A549 (cell line): ENCODE measurements around the gene TAF3. TPM values are rescaled to one million over a fixed set of nuclear protein-coding genes. Genes with fewer than 3 reads are reported as not detected.
A peak's percentile ranks its signal among the peaks of the same experiment; 100 is the strongest.

Source experiments
- ATAC-seq, 2 experiments: fragments of 200-7000 bp in 1 of 2; fragments of >200 bp in 1 of 2; cut with Nextera tagmentation in 1 of 2; cut with Tn5 transposase in 1 of 2; 3 replicates each; pipeline versions ENCODE4 v1.8.0 to v1.9.1; 2018 to 2020; ENCODE audit warnings: mild to moderate bottlenecking in 1 of 2, moderate library complexity in 1 of 2
- CTCF ChIA-PET: fragments of 300-600 bp; sonication (Branson Sonifier 250); formaldehyde crosslinking; extraction: SDS; loops from one replicate; lab custom pipeline; 2021; ENCODE audit warnings: antibody characterized with exemption, inconsistent platforms; lab: Yijun Ruan, JAX
- POLR2A ChIA-PET: fragments of 350-600 bp; formaldehyde crosslinking; extraction: SDS; loops from one replicate; lab custom pipeline; 2021; ENCODE audit warnings: antibody characterized with exemption, inconsistent platforms; lab: Yijun Ruan, JAX
- DNase-seq, 2 experiments: peaks; one replicate each; pipeline versions ENCODE4 v3.0.0 to v3.0.0-alpha.2; 2011 to 2016; ENCODE audit warnings: low read depth in 1 of 2, low spot score in 1 of 2
- FAIRE-seq: peaks from 2 replicates; lab custom pipeline; 2011; peaks lifted over from hg19 to GRCh38; lab: Jason Lieb, UNC
- H3K27ac ChIP-seq, 2 experiments: fragments of >200 bp; sonication (Bioruptor Twin); formaldehyde crosslinking; 3 replicates each; pipeline ENCODE4 v1.5.1; 2016 to 2017
- H3K4me1 ChIP-seq: fragments of >200 bp; sonication (Bioruptor Twin); formaldehyde crosslinking; 3 replicates; pipeline ENCODE4 v1.6.1; 2016
- H3K4me2 ChIP-seq: fragments of >200 bp; sonication (Bioruptor Twin); formaldehyde crosslinking; 3 replicates; pipeline ENCODE4 v1.6.1; 2016
- H3K4me3 ChIP-seq: fragments of >200 bp; sonication (Bioruptor Twin); formaldehyde crosslinking; 3 replicates; pipeline ENCODE4 v1.5.1; 2016
- H3K9me3 ChIP-seq: fragments of >200 bp; sonication (Bioruptor Twin); formaldehyde crosslinking; 3 replicates; pipeline ENCODE4 v1.6.1; 2016
- CBX8 ChIP-seq: fragments of 200-600 bp; sonication (generic); IDR thresholded peaks from 2 replicates; pipeline ENCODE4 v1.6.1; 2016
- CHD2 ChIP-seq: fragments of 150-350 bp; IDR thresholded peaks from 2 replicates; pipeline ENCODE4 v1.6.1; 2014; ENCODE audit warnings: low read length; ENCODE audit not compliant: partially characterized antibody
- CTCF ChIP-seq: fragments of >200 bp; sonication (Bioruptor Twin); formaldehyde crosslinking; IDR thresholded peaks from 3 replicates; pipeline ENCODE4 v1.5.1; 2016
- FOSL2 ChIP-seq, 2 experiments: fragments of 450-650 bp in 1 of 2; fragments of >200 bp in 1 of 2; sonication (Bioruptor Twin) in 1 of 2; formaldehyde crosslinking; IDR thresholded peaks; 2 replicates each; pipeline versions ENCODE4 v1.5.0 to v1.6.1; 2016 to 2020; ENCODE audit warnings: mild to moderate bottlenecking in 1 of 2, moderate library complexity in 1 of 2
- GATA3 ChIP-seq: IDR thresholded peaks from 2 replicates; pipeline ENCODE4 v1.6.1; 2012; ENCODE audit warnings: borderline replicate concordance
- HDAC2 ChIP-seq: fragments of 200-600 bp; sonication (generic); IDR thresholded peaks from 2 replicates; pipeline ENCODE4 v1.6.1; 2016
- JUNB ChIP-seq: fragments of >200 bp; sonication (Bioruptor Twin); formaldehyde crosslinking; IDR thresholded peaks from 2 replicates; pipeline ENCODE4 v1.6.1; 2016
- KDM5A ChIP-seq: fragments of 200-600 bp; sonication (generic); IDR thresholded peaks from 2 replicates; pipeline ENCODE4 v1.6.1; 2016; ENCODE audit warnings: antibody characterized with exemption, mild to moderate bottlenecking
- POLR2A ChIP-seq: IDR thresholded peaks from 2 replicates; pipeline ENCODE4 v1.6.1; 2012; ENCODE audit warnings: mild to moderate bottlenecking, low read length
- RAD21 ChIP-seq, 2 experiments: fragments of >200 bp in 1 of 2; sonication (Bioruptor Twin) in 1 of 2; formaldehyde crosslinking in 1 of 2; IDR thresholded peaks in 1 of 2; conservative IDR thresholded peaks in 1 of 2; 2 replicates in 1 of 2; 3 replicates in 1 of 2; pipeline ENCODE4 v1.6.1; 2012 to 2018; ENCODE audit warnings: inconsistent platforms in 1 of 2
- RARB ChIP-seq: fragments of 250-450 bp; sonication (Bioruptor Pico); IDR thresholded peaks from 2 replicates; pipeline ENCODE4 v1.8.0; 2021; ENCODE audit warnings: mild to moderate bottlenecking, moderate library complexity
- RNF2 ChIP-seq: fragments of 200-600 bp; sonication (generic); IDR thresholded peaks from 2 replicates; pipeline ENCODE4 v1.6.1; 2016; ENCODE audit warnings: low read depth, mild to moderate bottlenecking, antibody characterized with exemption, moderate library complexity, borderline replicate concordance
- SMC3 ChIP-seq: fragments of >200 bp; sonication (Bioruptor Twin); formaldehyde crosslinking; IDR thresholded peaks from 3 replicates; pipeline ENCODE4 v1.6.1; 2018; ENCODE audit warnings: inconsistent platforms
- USF2 ChIP-seq: fragments of 450-650 bp; IDR thresholded peaks from 2 replicates; pipeline ENCODE4 v1.6.1; 2014; ENCODE audit warnings: antibody characterized with exemption
- ZFP36 ChIP-seq: fragments of 450-650 bp; IDR thresholded peaks from 2 replicates; pipeline ENCODE4 v1.6.1; 2014; ENCODE audit warnings: borderline replicate concordance; ENCODE audit not compliant: partially characterized antibody
- WGBS: methylation state at CpG from one replicate; pipeline ENCODE4 v1.1.6; 2017; ENCODE audit errors: missing lambda C conversion rate; 5-methylcytosine and 5-hydroxymethylcytosine counted together
- polyA plus RNA-seq, 4 experiments: library from polyadenylated mRNA; depleted of rRNA in 3 of 4; stranded (reverse); fragments of >200 nt; fragmentation: RNase III in 1 of 4; extraction: RNeasy Plus Mini Kit Qiagen cat#74134 plus additional on column Dnase treatment in 1 of 4; gene quantifications; 2 replicates in 3 of 4; 3 replicates in 1 of 4; pipeline ENCODE4 v1.2.3, GENCODE V29; 2011 to 2017
- TF ChIP-seq, protein P1 (sequence below): fragments of >200 bp; sonication (Bioruptor Twin); formaldehyde crosslinking; IDR thresholded peaks from 3 replicates; pipeline ENCODE4 v1.6.1; 2016
- TF ChIP-seq, protein P2 (sequence below): IDR thresholded peaks from 2 replicates; pipeline ENCODE4 v1.6.1; 2012; ENCODE audit warnings: low read depth, borderline replicate concordance

The TAF3 gene
- polyA plus RNA-seq, 2 of the 4 experiments (the other 2 are of a cell fraction) = 5.7 to 6.1 TPM

GRCh38 chr10:8053446-8054243 lies 235.3 kb downstream of the TAF3 start (continued):
- TF ChIP-seq CTCF = peak; percentile 85; the same call in 1 of the 3 replicates
- TF ChIP-seq CBX8 = no peak
- TF ChIP-seq CHD2 = no peak
- peak; percentile 80; the same call in 1 of the 2 replicates for TF ChIP-seq RNF2
- TF ChIP-seq FOSL2 (IDR thresholded peaks at IDR 0.05) = no peak
- peak; percentile 85 for TF ChIP-seq FOSL2 (CRISPR knock-in tag; IDR thresholded peaks at IDR 0.05)
- TF ChIP-seq, protein P1, sequence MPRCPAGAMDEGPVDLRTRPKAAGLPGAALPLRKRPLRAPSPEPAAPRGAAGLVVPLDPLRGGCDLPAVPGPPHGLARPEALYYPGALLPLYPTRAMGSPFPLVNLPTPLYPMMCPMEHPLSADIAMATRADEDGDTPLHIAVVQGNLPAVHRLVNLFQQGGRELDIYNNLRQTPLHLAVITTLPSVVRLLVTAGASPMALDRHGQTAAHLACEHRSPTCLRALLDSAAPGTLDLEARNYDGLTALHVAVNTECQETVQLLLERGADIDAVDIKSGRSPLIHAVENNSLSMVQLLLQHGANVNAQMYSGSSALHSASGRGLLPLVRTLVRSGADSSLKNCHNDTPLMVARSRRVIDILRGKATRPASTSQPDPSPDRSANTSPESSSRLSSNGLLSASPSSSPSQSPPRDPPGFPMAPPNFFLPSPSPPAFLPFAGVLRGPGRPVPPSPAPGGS = 0 out of 3 replicates have a peak, but pooled peaks have one; percentile 44
- TF ChIP-seq GATA3 = 0 out of 2 replicates have a peak, but pooled peaks have one; percentile 9
- peak; percentile 77 to 94 for TF ChIP-seq RAD21 (conservative IDR thresholded peaks at IDR 0.05 in 1 of 2, IDR thresholded peaks at IDR 0.05 in 1 of 2)
- TF ChIP-seq HDAC2 = peak; percentile 51; the same call in 1 of the 2 replicates
- TF ChIP-seq, protein P2, sequence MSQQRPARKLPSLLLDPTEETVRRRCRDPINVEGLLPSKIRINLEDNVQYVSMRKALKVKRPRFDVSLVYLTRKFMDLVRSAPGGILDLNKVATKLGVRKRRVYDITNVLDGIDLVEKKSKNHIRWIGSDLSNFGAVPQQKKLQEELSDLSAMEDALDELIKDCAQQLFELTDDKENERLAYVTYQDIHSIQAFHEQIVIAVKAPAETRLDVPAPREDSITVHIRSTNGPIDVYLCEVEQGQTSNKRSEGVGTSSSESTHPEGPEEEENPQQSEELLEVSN = peak; percentile 70
- TF ChIP-seq, all 56 proteins: peak for 13

DNA sequence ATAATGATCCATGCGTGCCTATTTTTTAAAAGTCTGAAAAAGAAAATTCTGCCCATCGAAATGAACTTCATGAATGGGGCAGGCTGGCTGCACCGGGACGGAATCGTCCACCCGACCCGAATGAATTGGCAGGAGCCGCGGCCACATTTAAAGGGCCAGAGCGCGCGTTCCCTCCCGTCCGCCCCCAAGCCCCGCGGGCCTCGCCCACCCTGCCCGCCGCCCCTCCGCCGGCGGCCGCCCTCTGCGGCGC lies 235.9 kb downstream of the TAF3 start:
- DNase-seq (peak; percentile 64 to 76), ATAC-seq (peak; percentile 44 to 55), FAIRE-seq (no peak)
- WGBS = under 1% methylated on average over 12 of the region's 25 CpGs
- TF ChIP-seq RARB (CRISPR knock-in tag) (no peak), ZFP36 (no peak), JUNB (no peak), USF2 (no peak), SMC3 (no peak), POLR2A (peak; percentile 15; the same call in 1 of the 2 replicates)
- H3K27ac ChIP-seq = peak overlapping the region; percentile 82 to 90
- H3K4me1 ChIP-seq = peaks cover 10% of the 10 kb centered on the region
- H3K9me3 ChIP-seq = no peaks in the 10 kb centered on the region
- H3K4me3 ChIP-seq = peak overlapping the region; percentile 75
- ChIA-PET CTCF (interaction anchor here (2.1 kb wide), 1 partner anchor 12 kb away, joined by 7 read pairs; no protein-coding TSS in a partner anchor), POLR2A (interaction anchor here (0.6 to 0.7 kb wide), 2 partner anchors 387 to 1156 kb away, joined by 3 to 5 read pairs; partner anchors contain the start of gene ITIH5)
- peak overlapping the region; percentile 96 for H3K4me2 ChIP-seq

DNA sequence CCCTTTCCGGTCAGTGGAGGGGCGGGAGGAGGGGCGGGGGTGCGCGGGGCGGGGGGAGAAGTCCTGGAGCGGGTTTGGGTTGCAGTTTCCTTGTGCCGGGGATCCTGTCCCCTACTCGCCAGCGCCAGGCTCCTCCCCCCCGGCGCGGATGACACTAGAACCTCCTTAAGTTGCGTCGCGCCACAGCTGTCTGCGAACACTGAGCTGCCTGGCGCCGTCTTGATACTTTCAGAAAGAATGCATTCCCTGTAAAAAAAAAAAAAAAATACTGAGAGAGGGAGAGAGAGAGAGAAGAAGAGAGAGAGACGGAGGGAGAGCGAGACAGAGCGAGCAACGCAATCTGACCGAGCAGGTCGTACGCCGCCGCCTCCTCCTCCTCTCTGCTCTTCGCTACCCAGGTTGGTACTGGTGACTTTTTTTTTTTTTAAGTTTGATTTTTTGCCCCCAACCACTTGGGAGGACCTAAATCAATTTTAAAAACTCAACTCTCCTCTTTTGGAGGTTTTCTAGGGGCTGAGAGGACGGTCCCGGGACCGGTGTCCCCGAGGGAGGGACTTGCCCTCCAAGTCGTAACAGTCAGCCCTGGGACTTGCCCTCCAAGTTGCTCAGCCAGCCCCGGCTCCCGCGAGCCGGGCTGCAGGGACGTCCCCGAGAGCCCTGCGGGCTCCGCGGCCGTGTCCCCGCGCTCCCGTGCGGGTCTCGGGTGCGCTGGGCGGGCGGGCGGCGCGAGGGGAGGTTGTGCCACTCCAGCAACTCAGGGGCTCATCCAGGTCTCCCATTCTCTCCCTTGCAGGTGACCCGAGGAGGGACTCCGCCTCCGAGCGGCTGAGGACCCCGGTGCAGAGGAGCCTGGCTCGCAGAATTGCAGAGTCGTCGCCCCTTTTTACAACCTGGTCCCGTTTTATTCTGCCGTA lies 236.4 kb downstream of the TAF3 start, which contains the start of gene GATA3:
Gene GATA3, plus strand, starts transcription at position 195 of the 914 bp plus-strand sequence. CDS start 968 bp downstream, outside the sequence.
- ChIA-PET POLR2A (interaction anchor here (0.6 to 0.7 kb wide), 2 partner anchors 388 to 1155 kb away, joined by 3 to 5 read pairs; partner anchors contain the start of gene ITIH5), CTCF (no interaction called here)
- peak; percentile 86 to 88 for DNase-seq
- peak within 1 kb of the TSS; percentile 75 for H3K4me3 ChIP-seq
- H3K4me2 ChIP-seq = peak within 1 kb of the TSS; percentile 96
- 24% methylated on average over 38 of the region's 65 CpGs for WGBS
- no peak for FAIRE-seq
- peaks cover 10% of the 10 kb centered on the region; the same call in 1 of the 3 replicates for H3K4me1 ChIP-seq
- no peaks in the 10 kb centered on the region for H3K9me3 ChIP-seq
- peak within 1 kb of the TSS; percentile 82 to 90 for H3K27ac ChIP-seq
- peak; percentile 51 to 64 for ATAC-seq
- TF ChIP-seq RAD21 (conservative IDR thresholded peaks at IDR 0.05 in 1 of 2, IDR thresholded peaks at IDR 0.05 in 1 of 2) = peak in 1 of 2 experiments; percentile 18; a peak in 1 of 5 replicates
- TF ChIP-seq KDM5A = no peak
